Measurements from ENCODE around the gene C1QTNF12.

C1QTNF12 gene

DNA sequence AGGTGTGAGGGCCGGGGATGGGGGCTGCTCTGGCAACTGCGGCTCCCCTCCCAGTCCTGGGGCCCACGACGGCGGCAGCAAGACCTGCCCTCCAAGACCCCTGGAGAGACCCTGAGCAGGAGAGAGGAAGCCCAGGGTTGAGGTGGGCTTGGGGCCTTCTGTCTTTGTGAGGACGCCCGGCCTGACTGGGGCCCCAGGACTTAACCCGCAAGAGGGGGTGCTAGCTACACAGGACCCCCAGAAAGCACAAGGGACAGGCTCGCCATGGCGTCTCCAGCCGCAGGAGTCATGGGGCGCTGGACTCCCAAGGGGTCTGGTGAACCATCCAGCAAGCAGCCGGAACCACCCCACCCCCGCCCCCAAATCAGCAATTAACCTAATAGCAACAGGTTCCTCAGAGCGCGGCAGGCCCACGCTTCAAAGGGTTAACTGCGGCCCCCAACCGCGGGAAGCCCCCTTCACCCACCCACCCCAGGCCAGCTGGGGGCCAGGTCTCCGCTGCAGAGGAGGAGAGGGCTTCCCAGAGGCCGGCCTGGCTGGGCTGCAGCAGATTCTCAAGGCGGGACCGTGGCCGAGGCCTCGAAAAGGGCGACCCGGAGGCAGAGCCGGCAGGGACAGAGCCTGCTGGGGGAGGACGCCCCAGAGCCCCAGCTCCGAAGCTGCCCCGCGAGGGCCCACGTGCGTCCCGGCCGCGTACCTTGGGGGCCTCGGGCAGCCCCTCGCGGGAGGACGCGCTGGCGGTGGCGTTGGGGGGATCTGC is 525 bp downstream of the C1QTNF12 start:
- no peak for DNase-seq (ENCODE audit: extremely low read depth, insufficient read length)
- Histone ChIP-seq H3K4me3 (replicated peaks; ENCODE audit: low read depth, low read length) (no peak overlapping the region), H3K36me3 (ENCODE audit: control insufficient read depth, insufficient read depth, low read length) (no peaks in the 10 kb centered on the region), H3K27me3 (replicated peaks; ENCODE audit: control insufficient read depth, insufficient read depth, low read length) (no peaks in the 10 kb centered on the region; the same call in 1 of the 2 replicates)
- TF ChIP-seq, protein P1, sequence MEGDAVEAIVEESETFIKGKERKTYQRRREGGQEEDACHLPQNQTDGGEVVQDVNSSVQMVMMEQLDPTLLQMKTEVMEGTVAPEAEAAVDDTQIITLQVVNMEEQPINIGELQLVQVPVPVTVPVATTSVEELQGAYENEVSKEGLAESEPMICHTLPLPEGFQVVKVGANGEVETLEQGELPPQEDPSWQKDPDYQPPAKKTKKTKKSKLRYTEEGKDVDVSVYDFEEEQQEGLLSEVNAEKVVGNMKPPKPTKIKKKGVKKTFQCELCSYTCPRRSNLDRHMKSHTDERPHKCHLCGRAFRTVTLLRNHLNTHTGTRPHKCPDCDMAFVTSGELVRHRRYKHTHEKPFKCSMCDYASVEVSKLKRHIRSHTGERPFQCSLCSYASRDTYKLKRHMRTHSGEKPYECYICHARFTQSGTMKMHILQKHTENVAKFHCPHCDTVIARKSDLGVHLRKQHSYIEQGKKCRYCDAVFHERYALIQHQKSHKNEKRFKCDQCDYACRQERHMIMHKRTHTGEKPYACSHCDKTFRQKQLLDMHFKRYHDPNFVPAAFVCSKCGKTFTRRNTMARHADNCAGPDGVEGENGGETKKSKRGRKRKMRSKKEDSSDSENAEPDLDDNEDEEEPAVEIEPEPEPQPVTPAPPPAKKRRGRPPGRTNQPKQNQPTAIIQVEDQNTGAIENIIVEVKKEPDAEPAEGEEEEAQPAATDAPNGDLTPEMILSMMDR (IDR thresholded peaks at IDR 0.05; ENCODE audit: insufficient read depth, low read length, poor library complexity, severe bottlenecking) = no peak

DNA sequence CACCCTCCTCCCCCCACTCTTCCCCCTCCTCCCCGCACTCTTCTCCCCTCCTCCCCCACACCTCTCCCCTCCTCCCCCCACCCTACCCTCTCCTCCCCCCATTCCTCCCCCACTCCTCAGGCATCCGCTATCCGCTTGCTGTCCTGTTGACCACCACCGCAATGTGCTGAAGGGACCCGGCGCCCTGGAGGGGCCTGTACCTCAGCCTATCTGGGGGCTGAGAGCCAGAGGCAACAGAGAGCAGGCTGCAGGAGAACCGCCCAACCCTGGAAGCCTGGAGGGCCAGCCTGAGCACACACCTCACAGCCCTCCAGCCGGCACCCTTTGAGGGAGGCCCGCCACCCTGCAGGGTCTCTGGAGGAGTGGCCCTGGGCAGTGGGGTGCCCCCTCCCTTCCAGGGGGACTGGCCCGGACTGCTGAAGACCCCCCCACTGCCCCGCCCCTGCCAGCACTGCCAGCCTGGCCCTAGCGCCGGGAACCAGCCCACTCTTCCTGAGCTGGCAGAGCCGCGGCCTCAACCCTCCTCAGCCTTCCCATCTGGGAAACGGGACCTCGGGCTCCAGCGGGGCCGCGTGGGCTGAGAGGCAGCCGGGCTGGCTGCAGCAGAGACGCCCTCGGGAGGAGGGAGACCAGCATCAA is 1.2 kb downstream of the C1QTNF12 start:
- DNase-seq (ENCODE audit: extremely low read depth, insufficient read length) = no peak
- Histone ChIP-seq H3K27me3 (replicated peaks; ENCODE audit: control insufficient read depth, insufficient read depth, low read length) (no peaks in the 10 kb centered on the region; the same call in 1 of the 2 replicates), H3K4me3 (replicated peaks; ENCODE audit: low read depth, low read length) (no peak overlapping the region), H3K36me3 (ENCODE audit: control insufficient read depth, insufficient read depth, low read length) (no peaks in the 10 kb centered on the region)
- TF ChIP-seq, protein P1 (IDR thresholded peaks at IDR 0.05; ENCODE audit: insufficient read depth, low read length, poor library complexity, severe bottlenecking) = no peak

DNA sequence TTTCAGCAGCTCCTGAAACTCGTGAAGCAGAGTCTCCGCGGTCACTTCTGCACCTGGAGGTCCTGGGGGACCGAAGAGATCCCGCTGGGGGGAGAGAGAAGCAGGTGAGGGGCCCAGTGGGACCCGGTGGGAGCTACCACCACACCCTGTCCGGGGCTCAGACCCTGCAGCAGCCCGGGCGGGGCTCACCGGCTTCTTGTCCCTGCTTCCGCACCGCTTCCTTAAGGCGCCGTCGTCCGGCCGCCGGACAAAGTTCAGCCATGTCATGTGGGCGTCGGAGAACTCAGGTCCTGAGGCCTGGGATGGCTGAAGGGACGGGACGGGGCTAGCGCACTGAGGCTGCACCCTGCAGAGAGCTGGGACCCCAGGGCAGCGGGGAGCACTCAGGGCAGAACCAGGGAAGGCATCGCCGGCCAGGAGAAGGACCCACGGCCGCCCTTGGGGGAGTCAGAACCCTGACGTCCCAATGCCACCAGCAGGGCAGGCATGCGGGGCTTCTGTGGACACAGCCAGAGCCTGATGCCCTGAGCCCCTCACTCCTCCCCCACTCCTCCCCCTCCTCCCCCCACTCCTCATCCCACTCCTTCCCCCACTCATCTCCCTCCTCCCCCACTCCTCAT is 2.2 kb downstream of the C1QTNF12 start:
- Histone ChIP-seq H3K36me3 (ENCODE audit: control insufficient read depth, insufficient read depth, low read length) (no peaks in the 10 kb centered on the region), H3K27me3 (replicated peaks; ENCODE audit: control insufficient read depth, insufficient read depth, low read length) (no peaks in the 10 kb centered on the region; the same call in 1 of the 2 replicates), H3K4me3 (replicated peaks; ENCODE audit: low read depth, low read length) (no peak overlapping the region)
- TF ChIP-seq, protein P1 (IDR thresholded peaks at IDR 0.05; ENCODE audit: insufficient read depth, low read length, poor library complexity, severe bottlenecking) = no peak
- DNase-seq (ENCODE audit: extremely low read depth, insufficient read length) = no peak

DNA sequence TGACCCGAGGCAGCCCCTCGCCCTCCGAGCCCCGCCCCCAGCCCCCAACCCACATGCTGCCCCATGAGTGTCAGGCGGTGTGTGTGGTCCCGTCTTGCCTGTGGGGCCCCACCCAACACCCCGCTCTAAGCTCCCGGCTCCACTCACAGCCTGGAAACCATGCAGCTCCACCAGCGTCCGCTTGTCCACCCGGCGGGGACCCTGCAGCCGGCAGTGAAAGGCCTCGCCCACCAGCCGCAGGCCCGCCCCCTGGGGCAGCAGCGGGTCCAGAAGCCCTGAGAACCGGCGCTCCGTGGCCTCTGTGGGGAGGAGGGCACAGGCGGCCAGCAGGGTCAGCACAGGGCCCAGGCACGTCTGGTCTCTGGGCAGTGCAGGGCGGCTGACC is 2.7 kb downstream of the C1QTNF12 start:
- no peak for DNase-seq (ENCODE audit: extremely low read depth, insufficient read length)
- Histone ChIP-seq H3K4me3 (replicated peaks; ENCODE audit: low read depth, low read length) (no peak overlapping the region), H3K27me3 (replicated peaks; ENCODE audit: control insufficient read depth, insufficient read depth, low read length) (no peaks in the 10 kb centered on the region; the same call in 1 of the 2 replicates), H3K36me3 (ENCODE audit: control insufficient read depth, insufficient read depth, low read length) (no peaks in the 10 kb centered on the region)
- TF ChIP-seq, protein P1 (IDR thresholded peaks at IDR 0.05; ENCODE audit: insufficient read depth, low read length, poor library complexity, severe bottlenecking) = no peak

DNA sequence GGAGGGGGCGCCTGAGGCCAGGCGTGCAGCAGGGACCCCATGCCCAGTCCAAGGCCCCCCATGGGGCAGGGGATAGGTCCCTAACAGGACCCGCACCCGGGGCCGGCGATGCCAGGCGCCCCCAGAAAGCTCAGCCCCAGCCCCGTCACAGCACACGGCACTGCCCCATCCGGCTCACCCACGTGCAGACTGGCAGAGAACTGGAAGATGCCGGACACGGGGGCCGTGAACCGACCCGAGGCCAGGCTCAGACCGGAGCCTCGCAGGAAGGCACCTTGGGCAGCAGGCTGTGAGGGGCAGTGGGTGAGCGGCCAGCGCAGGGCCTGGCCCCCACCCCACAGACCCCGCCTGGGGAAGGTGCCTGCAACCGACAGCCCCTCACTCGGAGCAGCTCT is 3.3 kb downstream of the C1QTNF12 start:
- DNase-seq (ENCODE audit: extremely low read depth, insufficient read length) = no peak
- no peaks in the 10 kb centered on the region for H3K36me3 ChIP-seq (ENCODE audit: control insufficient read depth, insufficient read depth, low read length)
- TF ChIP-seq, protein P1 (IDR thresholded peaks at IDR 0.05; ENCODE audit: insufficient read depth, low read length, poor library complexity, severe bottlenecking) = no peak
- no peak overlapping the region for H3K4me3 ChIP-seq (replicated peaks; ENCODE audit: low read depth, low read length)
- no peaks in the 10 kb centered on the region; the same call in 1 of the 2 replicates for H3K27me3 ChIP-seq (replicated peaks; ENCODE audit: control insufficient read depth, insufficient read depth, low read length)

Data from GM06990 (cell line).